ENCODE results near the gene ATF6B. TPM values are rescaled to one million over a fixed set of nuclear protein-coding genes. Genes with fewer than 3 reads are reported as not detected.

The ATF6B gene
- total and polyA plus RNA-seq, 2 of the 13 experiments (the other 11 are each of a cell fraction or from before 2014, with no cell fraction given) = 18.1 to 44.0 TPM

GRCh38 chr6:32153564-32154513 is 25.8 kb upstream of the ATF6B start, which contains the start of gene PPT2 (continued):
- TF ChIP-seq IRF9 (CRISPR knock-in tag; IDR thresholded peaks at IDR 0.05; ENCODE audit: borderline replicate concordance) (no peak; the same call in 1 of the 2 replicates), TMF1 (CRISPR knock-in tag; IDR thresholded peaks at IDR 0.05; ENCODE audit: low read depth) (no peak; the same call in 1 of the 2 replicates), HNRNPK (IDR thresholded peaks at IDR 0.05; ENCODE audit: low read depth, low read length, poor library complexity, severe bottlenecking) (no peak), KMT2B (CRISPR knock-in tag; IDR thresholded peaks at IDR 0.05) (no peak), ELF4 (CRISPR knock-in tag; IDR thresholded peaks at IDR 0.05; ENCODE audit: borderline replicate concordance) (peak; percentile 64; the same call in 1 of the 2 replicates), BCL3 (CRISPR knock-in tag; IDR thresholded peaks at IDR 0.05) (peak; percentile 52), ZNF407 (CRISPR knock-in tag; IDR thresholded peaks at IDR 0.05; ENCODE audit: not compliant biosample characterization) (peak; percentile 73), MLXIP (CRISPR knock-in tag; IDR thresholded peaks at IDR 0.05; ENCODE audit: borderline replicate concordance) (0 out of 2 replicates have a peak, but pooled peaks have one; percentile 46), ZNF432 (CRISPR knock-in tag; IDR thresholded peaks at IDR 0.05; ENCODE audit: borderline replicate concordance) (no peak), MED8 (CRISPR knock-in tag; IDR thresholded peaks at IDR 0.05; ENCODE audit: insufficient replicate concordance) (peak; percentile 73)

Data from HepG2 (cell line).